Measurements from ENCODE around the gene CMTM1.
A peak's percentile ranks its signal among the peaks of the same experiment; 100 is the strongest.
"Not testable (repeated sequence)": the region's sequence is repeated elsewhere in the genome, so short reads cannot be mapped to it uniquely, and the experiment has no call there.

CMTM1 gene

DNA sequence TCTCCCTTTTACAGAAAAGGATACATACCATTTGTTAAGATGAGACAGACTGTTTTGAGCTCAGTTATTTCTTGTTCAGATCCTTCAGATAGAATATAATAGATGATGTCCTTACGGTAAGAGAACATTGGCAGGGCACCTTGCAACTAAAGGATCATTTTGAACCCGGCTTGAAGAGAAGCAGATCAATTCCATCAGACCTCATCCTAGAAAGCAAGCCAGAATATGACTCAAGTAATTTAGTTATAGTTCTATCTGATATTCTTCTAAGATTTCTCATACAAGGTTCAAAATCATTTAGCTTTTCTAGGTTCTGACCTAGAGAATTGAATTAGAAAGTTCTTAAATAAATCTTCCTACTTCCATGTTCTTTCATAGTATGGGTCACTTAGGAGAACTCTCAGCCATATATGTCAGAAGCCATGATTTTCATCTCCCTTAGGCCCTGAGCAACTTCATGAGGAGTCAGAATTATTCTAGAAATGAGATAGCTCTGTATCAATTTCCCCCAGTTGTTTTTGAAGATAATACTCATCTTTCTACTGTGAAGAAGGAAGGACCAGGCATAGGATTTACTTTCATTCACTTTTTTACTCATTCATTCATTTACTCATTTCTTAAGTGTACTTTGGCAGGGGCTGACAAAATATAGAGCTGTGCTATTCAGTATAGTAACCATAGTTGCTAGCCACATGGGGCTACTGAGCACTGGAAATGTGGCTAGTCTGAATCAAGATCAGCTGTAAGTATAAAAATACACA is 2.5 kb upstream of the CMTM1 start:
- DNase-seq: peak; percentile 80

DNA sequence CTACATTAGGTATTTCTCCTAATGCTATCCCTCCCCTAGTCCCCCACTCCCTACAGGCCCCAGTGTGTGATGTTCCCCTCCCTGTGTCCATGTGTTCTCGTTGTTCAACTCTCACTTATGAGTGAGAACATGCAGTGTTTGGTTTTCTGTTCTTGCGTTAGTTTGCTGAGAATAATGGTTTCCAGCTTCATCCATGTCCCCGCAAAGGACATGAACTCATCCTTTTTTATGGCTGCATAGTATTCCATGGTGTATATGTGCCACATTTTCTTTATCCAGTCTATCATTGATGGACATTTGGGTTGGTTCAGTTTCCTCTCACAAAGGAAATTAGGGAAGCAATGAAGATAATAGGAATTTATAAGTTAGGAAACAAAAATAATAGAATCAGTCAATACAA is 1.0 kb downstream of the CMTM1 start:
- not testable (repeated sequence) for DNase-seq

DNA sequence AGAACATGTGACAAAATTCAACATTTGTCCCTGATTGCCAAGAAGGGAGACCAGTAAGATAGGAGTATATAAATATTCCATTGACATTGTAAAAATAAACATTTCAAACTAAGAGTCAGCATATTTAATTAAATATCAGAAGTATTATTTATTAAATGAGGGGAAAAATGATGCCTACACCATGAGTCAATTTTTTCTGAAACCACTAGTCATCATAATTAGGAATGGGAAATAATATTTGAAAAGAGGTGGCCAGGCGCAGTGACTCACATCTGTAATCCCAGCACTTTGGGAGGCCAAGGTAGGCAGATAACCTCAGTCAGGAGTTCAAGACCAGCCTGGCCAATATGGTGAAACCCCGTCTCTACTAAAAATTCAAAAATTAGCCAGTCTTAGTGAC is 2.1 kb downstream of the CMTM1 start:
- DNase-seq: no peak

DNA sequence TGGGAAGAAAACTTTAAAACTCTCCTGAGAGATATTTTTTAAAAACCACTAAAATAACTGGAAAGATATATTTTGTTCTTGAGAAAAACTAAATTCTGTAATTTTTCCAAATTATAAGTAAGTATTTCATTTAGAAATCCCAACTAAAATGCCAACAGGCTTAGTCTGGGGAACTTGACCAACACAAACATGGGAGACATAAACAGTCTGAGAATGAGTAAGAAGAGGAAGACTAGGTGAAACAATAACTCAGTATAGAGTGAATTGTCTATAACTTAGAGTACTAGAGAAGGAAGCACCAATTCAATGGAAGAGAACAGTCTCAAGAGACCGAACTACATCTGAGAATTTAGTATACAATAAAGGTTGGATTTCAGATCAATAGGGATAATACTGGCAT is 2.9 kb downstream of the CMTM1 start:
- DNase-seq: no peak

DNA sequence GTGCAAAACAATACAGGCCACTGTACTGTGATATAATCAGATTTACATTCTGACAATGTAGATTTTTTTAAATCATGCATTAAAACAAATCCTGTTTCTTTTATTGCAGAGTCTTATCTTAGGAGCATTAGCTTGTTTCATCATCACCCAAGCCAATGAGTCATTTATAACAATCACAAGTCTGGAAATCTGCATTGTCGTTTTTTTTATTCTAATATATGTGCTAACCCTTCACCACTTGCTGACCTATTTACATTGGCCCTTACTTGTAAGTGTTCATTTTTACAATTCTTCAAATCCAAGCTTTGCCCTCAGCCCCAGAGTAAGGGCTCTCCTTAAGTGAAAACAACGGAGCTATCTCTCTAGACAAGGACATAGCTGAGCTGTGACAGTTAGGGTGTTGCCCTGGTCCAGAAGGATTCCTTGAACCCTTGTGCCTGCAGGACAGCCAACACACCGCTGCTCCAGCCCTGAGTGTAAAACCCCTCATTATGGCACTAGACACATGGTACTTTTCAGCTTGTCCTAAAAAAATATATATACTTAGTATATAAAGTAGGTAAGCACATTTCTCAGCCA is 3.7 kb downstream of the CMTM1 start:
- no peak for DNase-seq

DNA sequence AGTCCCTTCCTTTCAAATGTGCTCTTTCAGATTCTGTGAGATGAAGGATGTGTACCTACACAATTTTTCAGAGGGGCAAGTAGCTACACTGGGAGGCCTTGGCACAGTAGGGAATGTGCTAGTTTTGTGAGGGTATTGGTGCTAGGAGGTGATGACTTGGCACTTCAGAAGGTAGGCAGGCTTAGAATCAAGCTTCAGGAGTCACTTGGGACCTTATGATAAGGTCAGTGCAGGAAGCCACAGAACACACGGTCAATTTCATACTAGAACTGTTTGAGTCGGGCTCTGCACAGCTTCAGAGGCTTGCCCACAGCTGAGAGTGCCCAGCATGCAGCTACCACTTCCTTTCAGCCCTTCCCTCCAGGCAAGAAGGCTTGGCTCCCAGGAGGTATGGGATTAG is 6.1 kb downstream of the CMTM1 start:
- no peak for DNase-seq

DNA sequence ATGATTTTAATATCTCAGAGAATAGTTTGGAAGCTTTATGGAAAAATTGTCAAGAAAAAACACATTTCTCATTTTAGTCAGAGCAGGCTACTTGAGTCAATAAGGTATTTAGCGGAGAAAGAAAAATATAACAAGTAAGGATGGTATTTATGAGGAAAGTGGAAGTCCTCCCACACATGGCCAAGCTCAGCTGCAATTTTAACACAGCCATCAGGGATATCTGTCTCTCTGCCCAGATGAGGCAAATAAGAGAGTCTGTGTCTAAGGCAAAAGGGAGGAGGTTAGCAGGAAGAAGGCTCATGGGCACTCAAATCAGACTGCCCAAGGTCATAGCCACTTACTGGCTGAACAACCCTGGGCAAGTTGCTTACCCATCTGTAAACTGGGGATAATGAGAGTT is 7.8 kb downstream of the CMTM1 start:
- no peak for DNase-seq

DNA sequence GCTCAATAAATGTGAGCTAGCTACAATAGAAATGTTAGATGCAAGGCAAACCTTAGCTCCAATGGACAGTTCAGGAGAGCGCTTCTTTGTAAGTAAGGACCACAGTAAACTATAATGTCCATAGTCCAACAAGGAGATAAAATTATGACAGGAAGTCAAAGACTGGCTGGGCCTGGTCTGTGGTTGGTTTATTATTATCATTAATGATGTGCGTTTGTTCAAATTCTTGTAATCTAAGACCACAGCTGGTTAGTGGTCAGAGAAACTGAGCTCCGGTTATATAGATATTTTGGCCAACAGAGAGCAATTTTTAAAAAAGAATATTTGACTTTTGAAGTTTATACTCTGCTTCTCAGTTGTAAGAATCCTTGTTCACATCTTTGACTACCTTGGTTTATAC is 8.3 kb downstream of the CMTM1 start:
- no peak for DNase-seq

DNA sequence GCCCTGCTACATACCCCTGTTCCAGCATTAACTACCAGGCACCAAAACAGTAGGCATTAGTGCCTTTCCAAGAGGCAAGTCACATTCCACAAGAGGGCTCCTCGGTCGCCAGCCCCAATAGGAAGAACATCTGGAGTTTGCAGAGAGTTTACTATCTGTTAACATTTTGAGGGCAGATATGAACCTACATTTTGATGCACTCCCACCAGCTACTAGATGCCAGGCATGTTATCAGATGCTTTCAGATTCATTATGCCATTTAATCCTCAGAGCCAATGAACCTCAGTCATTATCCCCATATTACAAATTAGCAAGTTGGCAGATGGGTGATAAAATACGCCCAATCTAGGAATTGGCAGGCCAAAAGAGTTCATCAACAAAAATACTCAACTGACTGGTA is 8.8 kb downstream of the CMTM1 start:
- DNase-seq: no peak

DNA sequence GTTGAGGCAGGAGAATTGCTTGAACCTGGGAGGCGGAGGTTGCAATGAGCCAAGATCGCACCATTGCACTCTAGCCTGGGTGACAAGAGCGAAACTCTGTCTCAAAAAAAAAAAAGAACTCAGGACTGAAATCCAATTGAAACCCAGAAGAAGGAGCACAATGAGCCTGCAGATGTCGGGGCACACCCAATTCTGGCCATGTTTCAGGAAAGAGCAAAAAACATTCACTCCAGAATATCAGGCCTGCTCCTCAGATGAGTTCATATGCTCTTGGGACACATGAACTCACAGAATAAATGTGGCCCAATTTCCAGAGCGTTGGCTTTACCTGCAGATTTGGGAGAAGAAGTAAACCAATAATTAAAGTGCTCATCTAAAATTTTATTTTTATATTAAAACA is 10.1 kb downstream of the CMTM1 start:
- DNase-seq: no peak

DNA sequence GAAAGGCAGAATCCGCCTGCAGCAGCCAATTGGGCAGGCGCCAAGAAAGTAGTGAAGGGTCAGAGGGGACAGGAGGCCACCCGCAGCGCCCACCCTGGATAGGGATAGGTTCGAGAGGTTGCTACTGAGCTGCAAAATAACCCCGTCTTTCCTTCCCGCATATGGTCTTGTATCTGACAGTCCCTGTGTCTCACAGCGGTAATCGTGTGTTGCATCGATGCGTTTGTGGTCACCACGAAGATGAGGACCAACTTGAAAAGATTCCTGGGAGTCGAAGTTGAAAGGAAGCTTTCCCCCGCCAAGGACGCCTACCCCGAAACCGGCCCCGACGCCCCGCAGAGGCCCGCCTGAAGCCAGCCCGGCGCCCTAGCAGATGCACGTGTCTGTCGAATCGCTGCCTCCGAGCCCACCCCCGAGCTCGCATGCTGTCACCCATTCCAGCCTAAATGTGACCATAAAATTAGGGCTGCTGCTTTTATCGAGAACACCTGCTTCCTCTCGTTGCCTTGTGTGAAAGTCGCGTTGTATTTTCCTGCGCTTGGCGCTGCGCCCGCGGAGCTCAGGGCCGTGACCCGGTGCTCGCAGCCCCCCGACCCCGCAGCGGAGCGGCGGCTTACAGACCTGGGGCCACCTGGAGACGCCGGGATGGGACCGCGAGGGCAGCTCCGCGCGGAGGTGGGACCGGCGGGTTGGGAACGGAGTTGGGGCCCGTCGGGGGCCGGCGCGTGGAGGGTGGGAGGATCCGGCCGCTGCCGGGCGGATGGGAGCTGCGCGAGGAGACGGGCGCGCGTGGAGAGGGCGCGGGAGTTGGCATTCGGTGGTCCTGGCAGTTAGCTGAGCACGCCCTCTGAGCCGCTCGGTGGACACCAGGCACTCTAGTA is 12.7 kb downstream of the CMTM1 start, which contains the start of gene CMTM2:
CMTM2 (plus strand) TSS at position 813 of the 881 bp plus-strand sequence. CDS start 145 bp downstream, outside the sequence.
- no peak for DNase-seq

DNA sequence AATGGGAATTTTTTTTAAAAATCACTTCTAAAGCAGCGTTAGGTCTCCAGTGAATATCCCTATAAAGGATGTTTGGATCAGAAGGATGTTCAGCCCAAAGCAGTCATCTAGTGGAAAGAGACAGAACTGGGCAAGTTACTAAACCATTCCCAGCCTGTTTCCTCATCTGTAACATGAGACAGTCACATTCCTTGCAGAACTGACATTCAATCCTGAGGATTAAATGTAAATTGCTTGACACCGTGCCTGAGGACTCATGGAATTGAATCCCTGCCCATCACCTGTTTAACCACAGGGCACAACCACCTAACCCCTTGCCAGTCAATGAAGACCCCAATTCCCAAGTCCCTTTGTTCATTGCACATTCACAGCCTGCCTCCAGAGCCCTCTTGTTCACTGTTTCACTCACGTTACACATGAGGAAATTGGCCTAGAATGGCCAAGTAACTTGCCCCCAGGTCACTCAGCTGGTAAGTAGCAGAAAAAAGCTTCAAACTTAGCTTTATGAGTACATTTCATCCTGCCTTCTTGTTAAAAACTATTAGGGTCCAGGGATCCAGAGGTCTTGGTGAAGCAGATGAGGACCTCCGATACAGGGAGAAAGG is 14.5 kb downstream of the CMTM1 start:
- DNase-seq: no peak

DNA sequence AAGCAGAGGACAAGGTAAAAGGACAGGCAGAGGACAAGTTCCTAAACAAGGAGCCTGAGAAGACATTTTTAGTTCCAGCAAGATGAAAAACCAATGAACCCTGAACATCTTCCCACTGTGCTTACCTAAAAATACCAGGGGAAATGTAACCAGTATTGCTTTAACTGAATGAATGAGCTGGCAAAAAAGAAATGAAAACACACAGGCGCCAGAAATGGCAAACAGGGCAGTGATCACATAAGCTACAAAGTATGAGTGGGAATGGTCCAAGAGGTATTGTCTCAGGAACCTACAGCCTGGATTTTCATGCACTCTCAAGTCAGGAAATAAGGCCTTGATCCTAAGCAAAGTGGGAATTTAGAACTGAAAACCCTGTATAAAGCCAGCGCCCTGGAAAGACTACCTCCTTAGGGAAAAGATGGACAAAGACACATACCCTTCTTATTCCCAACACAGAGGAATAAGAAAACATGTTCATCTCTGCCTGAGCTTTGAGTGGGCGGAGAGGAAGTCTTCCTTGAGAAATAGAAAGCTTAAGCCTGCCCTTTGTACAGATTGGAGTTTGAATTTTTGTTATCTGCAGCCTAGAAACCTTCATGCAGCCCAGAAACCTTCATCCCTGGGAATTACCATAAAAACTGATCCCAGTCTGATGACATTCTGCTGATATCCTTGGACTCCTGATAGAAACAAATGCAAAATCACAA is 15.2 kb downstream of the CMTM1 start:
- DNase-seq: no peak

DNA sequence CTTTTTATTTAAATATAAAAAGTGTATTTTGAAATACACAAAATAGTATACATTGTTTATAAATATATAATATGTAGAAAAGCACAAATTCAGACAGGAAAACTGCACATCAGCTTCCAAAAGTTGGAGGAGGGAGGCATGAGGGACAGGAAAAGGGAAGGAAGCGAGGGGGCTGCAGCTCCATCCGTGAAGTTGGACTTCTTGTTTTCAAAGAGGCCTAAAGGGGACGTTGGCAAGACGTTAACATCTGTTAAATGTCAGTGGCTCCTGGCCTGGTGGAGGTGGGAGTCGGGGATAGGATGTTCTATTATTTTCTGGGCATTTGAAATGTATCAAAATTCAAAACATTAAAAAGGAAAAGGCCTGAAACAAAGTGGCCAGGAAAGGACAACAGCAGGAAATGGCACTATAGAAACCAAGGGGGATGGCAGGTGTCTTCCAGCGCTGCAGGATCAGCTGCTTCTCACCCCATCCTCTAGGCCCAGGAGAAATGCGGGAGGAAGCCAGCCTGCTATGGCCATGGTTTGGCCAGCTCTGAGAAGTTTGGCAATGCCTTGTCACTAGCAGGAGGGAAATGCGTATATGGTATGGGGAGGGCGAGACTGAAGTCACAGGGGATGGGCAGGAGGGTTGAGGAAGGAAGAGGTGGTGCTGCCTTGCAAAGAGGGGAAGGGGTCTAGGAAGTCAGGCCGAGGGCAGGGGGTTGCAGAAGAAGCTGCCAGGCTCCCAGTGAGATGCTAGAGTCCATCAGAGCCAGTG is 19.4 kb downstream of the CMTM1 start:
- no peak for DNase-seq

DNA sequence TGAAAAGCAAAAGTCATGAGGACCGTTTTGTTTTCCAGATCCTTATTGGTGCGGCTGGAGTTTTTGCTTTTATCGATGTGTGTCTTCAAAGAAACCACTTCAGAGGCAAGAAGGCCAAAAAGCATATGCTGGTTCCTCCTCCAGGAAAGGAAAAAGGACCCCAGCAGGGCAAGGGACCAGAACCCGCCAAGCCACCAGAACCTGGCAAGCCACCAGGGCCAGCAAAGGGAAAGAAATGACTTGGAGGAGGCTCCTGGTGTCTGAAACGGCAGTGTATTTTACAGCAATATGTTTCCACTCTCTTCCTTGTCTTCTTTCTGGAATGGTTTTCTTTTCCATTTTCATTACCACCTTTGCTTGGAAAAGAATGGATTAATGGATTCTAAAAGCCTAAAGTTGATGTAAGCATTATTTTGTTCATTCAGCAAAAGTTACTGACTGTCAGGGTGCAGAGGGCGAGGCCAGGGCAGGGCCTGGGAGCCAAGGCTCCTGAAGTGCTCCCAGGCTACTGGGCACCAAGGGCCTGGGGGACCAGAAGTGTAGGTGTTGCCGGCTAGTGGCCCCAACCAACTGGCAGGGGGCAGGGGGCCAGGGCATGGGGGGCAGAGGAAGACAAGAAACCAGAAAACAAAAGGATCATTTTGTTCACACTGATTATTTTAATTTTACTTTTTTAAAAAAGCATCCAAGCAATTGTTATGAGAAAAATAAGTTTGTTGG is 21.8 kb downstream of the CMTM1 start:
- DNase-seq: no peak

DNA sequence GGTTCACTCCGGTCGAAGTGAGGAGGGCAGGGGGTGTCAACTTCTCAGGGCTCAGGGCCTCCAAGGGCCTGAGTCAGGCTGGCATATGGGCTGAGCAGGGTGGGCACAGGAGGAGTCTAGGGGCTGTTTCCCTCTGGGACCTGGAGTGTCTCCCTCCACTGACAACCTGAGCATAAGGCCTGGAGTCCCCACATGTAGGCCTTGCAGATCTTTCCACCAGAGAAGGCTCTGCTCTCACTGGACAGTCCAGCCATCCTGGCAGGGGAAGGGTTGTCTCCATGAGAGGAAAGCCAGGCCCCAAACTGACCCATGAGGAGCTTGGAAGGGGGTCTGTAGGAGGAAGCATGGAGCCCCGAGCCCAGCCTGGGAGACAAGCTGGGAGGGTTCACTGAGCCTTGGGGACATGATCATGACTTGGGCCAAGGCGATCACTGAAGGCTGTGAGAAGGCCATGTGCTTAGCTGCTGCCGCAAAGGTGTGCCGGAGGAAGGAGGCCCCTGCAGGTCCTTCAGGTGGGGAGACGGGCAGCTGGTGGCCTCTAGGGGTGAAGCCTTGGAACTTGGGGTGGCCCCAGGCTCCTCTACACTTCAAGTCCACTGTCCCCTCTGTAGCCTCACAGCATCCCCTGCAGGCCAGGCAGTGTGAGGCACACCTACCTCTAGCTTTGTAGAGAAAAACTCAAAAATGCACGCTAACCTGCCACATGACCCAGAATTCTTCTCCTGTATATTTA is 22.9 kb downstream of the CMTM1 start:
- DNase-seq: peak; percentile 75

DNA sequence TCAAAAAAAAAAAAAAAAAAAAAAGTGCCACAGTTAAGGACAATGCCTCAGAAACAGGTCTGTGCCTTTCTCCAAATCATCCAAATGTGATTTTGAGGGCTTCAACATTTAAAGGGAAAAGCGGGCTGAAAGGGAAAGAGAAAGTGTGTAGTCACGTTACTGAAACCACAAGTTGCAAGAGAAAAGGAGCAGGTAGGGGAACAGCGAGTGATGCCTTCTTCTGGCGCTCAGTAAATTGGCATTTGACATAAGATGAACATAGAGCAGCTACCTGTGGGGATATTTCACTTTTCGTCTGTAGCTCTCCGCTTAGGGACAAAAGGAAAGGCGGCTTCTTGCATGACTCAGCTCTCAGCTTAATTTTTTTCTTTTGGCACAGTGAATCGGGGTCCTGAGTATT is 24.1 kb downstream of the CMTM1 start:
- DNase-seq: peak; percentile 65

DNA sequence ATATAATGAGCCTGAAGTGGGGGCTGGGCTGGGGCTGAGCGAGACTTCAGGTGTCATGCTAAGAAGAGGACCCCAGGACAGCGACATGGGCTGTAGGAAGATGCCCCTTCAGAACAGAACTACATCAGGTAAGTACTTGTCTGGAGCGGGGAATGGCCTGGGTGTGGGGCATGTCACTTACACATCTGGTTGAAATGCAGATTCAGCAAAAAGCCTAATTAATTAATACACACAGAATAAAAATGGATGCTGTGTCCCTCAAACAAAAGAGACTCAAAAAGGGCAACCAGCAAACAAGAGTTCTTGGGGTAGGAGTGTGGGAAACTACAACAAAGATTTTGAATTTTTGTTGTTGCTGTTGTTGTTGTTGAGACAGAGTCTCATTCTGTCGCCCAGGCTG is 24.8 kb downstream of the CMTM1 start:
- no peak for DNase-seq

DNA sequence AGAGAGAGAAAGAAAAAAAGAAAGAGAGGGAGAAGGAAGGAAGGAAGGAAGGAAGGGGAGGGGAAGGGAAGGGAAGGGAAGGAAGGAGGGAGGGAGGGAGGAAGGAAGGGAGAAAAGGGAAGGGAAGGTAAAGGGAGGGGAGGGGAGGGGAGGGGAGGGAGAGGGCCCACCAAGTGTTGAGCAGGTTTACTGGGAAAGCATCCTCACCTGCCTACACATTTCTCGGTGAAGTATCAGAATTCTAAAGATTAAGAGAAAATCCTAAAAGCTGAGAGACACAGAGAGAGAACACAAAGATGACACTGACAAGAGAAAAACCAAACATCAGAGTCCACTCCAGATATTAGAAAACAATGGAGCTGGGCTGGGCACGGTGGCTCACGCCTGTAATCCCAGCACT is 26.0 kb downstream of the CMTM1 start:
- no peak for DNase-seq

DNA sequence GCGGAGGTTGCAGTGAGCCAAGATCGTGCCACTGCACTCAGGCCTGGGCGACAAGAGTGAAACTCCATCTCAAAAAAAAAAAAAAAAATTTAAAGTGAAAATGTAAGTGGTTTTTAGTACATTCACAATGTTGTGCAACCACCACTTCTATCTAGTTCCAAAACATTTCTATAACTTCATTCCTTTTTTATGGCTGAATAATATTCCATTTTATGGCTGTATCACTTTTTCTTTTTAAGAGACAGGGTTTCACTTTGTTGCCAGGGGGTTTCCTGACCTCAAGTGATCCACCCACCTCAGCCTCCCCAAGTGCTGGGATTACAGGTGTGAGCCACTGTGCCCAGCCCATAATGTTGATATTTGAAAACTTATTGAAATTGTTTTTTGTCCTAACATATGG is 26.6 kb downstream of the CMTM1 start:
- no peak for DNase-seq

DNA sequence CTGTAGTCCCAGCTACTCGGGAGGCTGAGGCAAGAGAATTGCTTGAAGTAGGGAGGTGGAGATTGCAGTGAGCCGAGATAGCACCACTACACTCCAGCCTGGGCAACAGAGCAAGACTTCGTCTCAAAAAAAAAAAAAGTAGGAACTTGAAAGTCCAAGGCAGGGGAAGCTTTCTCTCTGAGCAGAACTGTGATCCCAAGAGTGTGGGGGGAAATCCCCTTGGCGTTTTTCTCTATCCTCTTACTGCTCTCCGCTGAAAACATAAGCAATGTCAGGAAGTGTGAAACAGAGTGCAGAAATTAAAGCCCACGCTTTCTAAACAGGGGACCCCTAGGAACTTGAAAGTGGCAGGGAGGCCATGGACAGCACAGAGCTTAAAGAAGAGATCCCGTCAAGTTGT is 28.5 kb downstream of the CMTM1 start:
- DNase-seq: no peak
